GM12873 (cell line): ENCODE data around the gene ZCCHC2.
A peak's percentile ranks its signal among the peaks of the same experiment; 100 is the strongest.

Experiments
- CTCF ChIP-seq: IDR thresholded peaks from 2 replicates; pipeline ENCODE4 v1.5.1; 2012; ENCODE audit warnings: low read depth, mild to moderate bottlenecking, moderate library complexity, low read length, control low read depth; ENCODE audit not compliant: insufficient read depth; ENCODE audit errors: missing control alignments

The ZCCHC2 gene

GRCh38 chr18:62583376-62583775 lies 60.6 kb downstream of the ZCCHC2 start:
- no peak for TF ChIP-seq CTCF

GRCh38 chr18:62584241-62585120 lies 61.7 kb downstream of the ZCCHC2 start:
- TF ChIP-seq CTCF, result peak; percentile 95

- no peak for TF ChIP-seq CTCF
Measured at GRCh38 chr18:62585274-62586150, 62.7 kb downstream of the ZCCHC2 start.

GRCh38 chr18:62586151-62586774 lies 63.4 kb downstream of the ZCCHC2 start:
- peak; percentile 93 for TF ChIP-seq CTCF

- TF ChIP-seq CTCF, result no peak
Measured at GRCh38 chr18:62586781-62587487, 64.1 kb downstream of the ZCCHC2 start.

GRCh38 chr18:62587689-62588088 lies 64.9 kb downstream of the ZCCHC2 start:
- no peak for TF ChIP-seq CTCF

GRCh38 chr18:62588217-62588616 lies 65.4 kb downstream of the ZCCHC2 start:
- TF ChIP-seq CTCF, result no peak
